Activated naive CD4-positive, alpha-beta T cell (primary cell): Measurements from ENCODE around the gene SLC46A3.
A peak's percentile ranks its signal among the peaks of the same experiment; 100 is the strongest.

ENCODE experiments used
- DNase-seq, 4 experiments: peaks; one replicate each; lab custom pipeline; 2025; lab: John Stamatoyannopoulos, UW

Gene SLC46A3

GRCh38 chr13:28680541-28680940 lies 38.2 kb downstream of the SLC46A3 start:
- DNase-seq, result no peak

GRCh38 chr13:28679628-28680027 lies 39.1 kb downstream of the SLC46A3 start:
- DNase-seq, result no peak

GRCh38 chr13:28678809-28679208 lies 40.0 kb downstream of the SLC46A3 start:
- DNase-seq, result no peak

- no peak for DNase-seq
Observed at GRCh38 chr13:28671126-28671792, 47.5 kb downstream of the SLC46A3 start.

- DNase-seq, result no peak
Observed at GRCh38 chr13:28666897-28667488, 51.8 kb downstream of the SLC46A3 start.

GRCh38 chr13:28659621-28659970 lies 59.2 kb downstream of the SLC46A3 start:
- DNase-seq, result no peak

GRCh38 chr13:28658796-28659620 lies 59.8 kb downstream of the SLC46A3 start, which contains the start of gene POMP:
POMP (plus strand) TSS chr13:28659130; CDS start chr13:28659185, 55 bp downstream.
- peak; percentile 78 to 88 (median 84) for DNase-seq

GRCh38 chr13:28658539-28658795 lies 60.3 kb downstream of the SLC46A3 start:
- DNase-seq, result no peak

- DNase-seq, result no peak
Observed at GRCh38 chr13:28657784-28658538, 60.8 kb downstream of the SLC46A3 start.

- DNase-seq, result no peak
Observed at GRCh38 chr13:28655561-28655960, 63.2 kb downstream of the SLC46A3 start.

- DNase-seq, result no peak
Observed at GRCh38 chr13:28654276-28654675, 64.5 kb downstream of the SLC46A3 start.

- no peak for DNase-seq
Observed at GRCh38 chr13:28653111-28653510, 65.7 kb downstream of the SLC46A3 start.

GRCh38 chr13:28651810-28652401 lies 66.9 kb downstream of the SLC46A3 start:
- no peak for DNase-seq

GRCh38 chr13:28650284-28650683 lies 68.5 kb downstream of the SLC46A3 start:
- no peak for DNase-seq
